Activated naive CD4-positive, alpha-beta T cell treated with anti-CD3 and anti-CD28 coated beads, Interleukin-2, amount 10 ng/mL, durations not matched to agents 7 days and 5 days (primary cell): Measurements from ENCODE around the gene ZSCAN9.

ENCODE experiments used
- CTCF ChIA-PET: fragments of 350-600 bp; sonication (Branson Sonifier 250); formaldehyde crosslinking; loops from one replicate; lab custom pipeline; 2021; ENCODE audit warnings: antibody characterized with exemption; lab: Charles Lee
- DNase-seq: peaks from one replicate; pipeline ENCODE4 v3.0.0-alpha.2; 2020
- H3K27ac Mint-ChIP-seq: one replicate; pipeline ENCODE4 v1.8.0; 2021; ENCODE audit warnings: mild to moderate bottlenecking, moderate library complexity, mixed read lengths
- H3K27me3 Mint-ChIP-seq: one replicate; pipeline ENCODE4 v1.8.0; 2021; ENCODE audit warnings: mild to moderate bottlenecking, mixed read lengths
- H3K36me3 Mint-ChIP-seq: one replicate; pipeline ENCODE4 v1.8.0; 2021; ENCODE audit warnings: mixed read lengths
- H3K4me1 Mint-ChIP-seq: one replicate; pipeline ENCODE4 v1.8.0; 2021; ENCODE audit warnings: mixed read lengths
- H3K4me3 Mint-ChIP-seq: one replicate; pipeline ENCODE4 v1.8.0; 2021; ENCODE audit warnings: mild to moderate bottlenecking, moderate library complexity, mixed read lengths
- H3K9me3 Mint-ChIP-seq: one replicate; pipeline ENCODE4 v1.8.0; 2021; ENCODE audit warnings: mixed read lengths

The ZSCAN9 gene

GRCh38 chr6:28212510-28213212 is 12.4 kb upstream of the ZSCAN9 start:
- H3K27ac Mint-ChIP-seq = no peak overlapping the region
- CTCF ChIA-PET = no interaction called here
- peaks cover 91% of the 10 kb centered on the region for H3K27me3 Mint-ChIP-seq
- no peaks in the 10 kb centered on the region for H3K9me3 Mint-ChIP-seq
- DNase-seq = no peak
- H3K4me3 Mint-ChIP-seq = peak overlapping the region; percentile 36
- H3K36me3 Mint-ChIP-seq = peaks cover 2% of the 10 kb centered on the region
- H3K4me1 Mint-ChIP-seq = peaks cover 33% of the 10 kb centered on the region

DNA sequence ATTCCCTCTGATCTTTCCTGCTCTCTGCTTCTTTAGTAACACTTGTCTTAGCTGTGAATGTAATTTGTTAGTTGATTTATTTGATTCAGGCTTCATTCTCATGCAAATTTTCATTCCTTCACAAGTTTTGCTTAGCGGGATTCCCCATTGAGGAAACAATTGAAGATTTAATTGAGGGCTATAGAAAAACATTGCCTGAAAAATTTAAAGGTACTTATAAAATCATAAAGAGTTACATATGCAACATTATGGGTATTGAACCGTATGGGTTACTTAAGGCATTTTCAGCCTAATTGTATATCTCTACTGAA is 11.9 kb upstream of the ZSCAN9 start:
- Mint-ChIP-seq H3K36me3 (peaks cover 2% of the 10 kb centered on the region), H3K9me3 (no peaks in the 10 kb centered on the region), H3K4me1 (peaks cover 28% of the 10 kb centered on the region), H3K27ac (no peak overlapping the region), H3K4me3 (no peak overlapping the region), H3K27me3 (peaks cover 91% of the 10 kb centered on the region)
- no peak for DNase-seq
- CTCF ChIA-PET = no interaction called here

DNA sequence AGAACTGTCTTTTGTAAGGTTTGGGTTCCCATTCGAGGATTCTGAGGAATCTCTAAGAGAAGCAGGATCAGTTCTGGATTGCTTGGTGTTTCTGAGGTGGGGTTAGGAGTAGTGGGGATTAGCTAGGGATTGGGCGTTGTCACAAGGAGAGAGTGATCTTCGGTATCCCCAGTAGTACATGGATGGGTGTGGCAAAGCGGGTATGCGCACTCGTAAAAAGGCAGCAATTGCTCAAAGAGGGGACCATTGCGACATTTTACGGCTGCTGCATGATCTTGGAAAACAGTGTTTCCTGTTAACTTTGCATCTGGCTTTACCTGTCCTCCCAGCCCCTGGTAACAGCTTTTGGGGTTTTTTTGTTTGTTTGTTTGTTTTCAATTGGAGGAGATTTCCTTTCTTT is 9.7 kb upstream of the ZSCAN9 start:
- peaks cover 92% of the 10 kb centered on the region for H3K27me3 Mint-ChIP-seq
- DNase-seq = no peak
- CTCF ChIA-PET = no interaction called here
- H3K9me3 Mint-ChIP-seq = no peaks in the 10 kb centered on the region
- peaks cover 30% of the 10 kb centered on the region for H3K4me1 Mint-ChIP-seq
- no peak overlapping the region for H3K27ac Mint-ChIP-seq
- peaks cover 2% of the 10 kb centered on the region for H3K36me3 Mint-ChIP-seq
- no peak overlapping the region for H3K4me3 Mint-ChIP-seq

DNA sequence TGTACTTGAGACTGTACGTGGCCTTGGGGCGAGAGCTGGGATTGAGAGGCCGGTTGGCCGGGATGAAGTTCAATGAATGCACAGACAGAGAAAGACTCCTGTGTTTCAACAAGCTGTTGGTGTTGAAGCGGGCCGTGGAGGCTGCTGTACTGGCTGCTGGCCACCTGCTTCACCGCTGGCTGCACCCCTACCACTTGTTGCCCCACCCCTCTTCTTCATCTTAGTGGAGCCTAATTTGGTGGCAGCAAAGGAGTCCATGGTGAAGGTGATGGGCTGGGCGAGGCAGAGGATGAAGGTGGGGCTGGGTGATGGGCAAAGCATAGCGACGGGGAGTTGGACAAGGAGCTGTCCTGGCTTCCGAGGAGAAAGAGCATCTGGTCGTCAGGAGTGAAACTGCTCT is 7.2 kb upstream of the ZSCAN9 start:
- Mint-ChIP-seq H3K36me3 (no peaks in the 10 kb centered on the region), H3K27me3 (peaks cover 89% of the 10 kb centered on the region), H3K4me3 (peak overlapping the region; percentile 12), H3K27ac (no peak overlapping the region), H3K9me3 (no peaks in the 10 kb centered on the region), H3K4me1 (peaks cover 15% of the 10 kb centered on the region)
- CTCF ChIA-PET = interaction anchor here (1.6 kb wide), 1 partner anchor 138 kb away, joined by 5 read pairs; no protein-coding TSS in a partner anchor
- no peak for DNase-seq

- H3K27ac Mint-ChIP-seq = no peak overlapping the region
- peaks cover 89% of the 10 kb centered on the region for H3K27me3 Mint-ChIP-seq
- H3K9me3 Mint-ChIP-seq = no peaks in the 10 kb centered on the region
- H3K36me3 Mint-ChIP-seq = no peaks in the 10 kb centered on the region
- peak; percentile 36 for DNase-seq
- CTCF ChIA-PET = interaction anchor here (1.6 kb wide), 1 partner anchor 138 kb away, joined by 5 read pairs; no protein-coding TSS in a partner anchor
- peaks cover 12% of the 10 kb centered on the region for H3K4me1 Mint-ChIP-seq
- H3K4me3 Mint-ChIP-seq = peak overlapping the region; percentile 69
Observed at GRCh38 chr6:28218312-28219248, 6.5 kb upstream of the ZSCAN9 start.

DNA sequence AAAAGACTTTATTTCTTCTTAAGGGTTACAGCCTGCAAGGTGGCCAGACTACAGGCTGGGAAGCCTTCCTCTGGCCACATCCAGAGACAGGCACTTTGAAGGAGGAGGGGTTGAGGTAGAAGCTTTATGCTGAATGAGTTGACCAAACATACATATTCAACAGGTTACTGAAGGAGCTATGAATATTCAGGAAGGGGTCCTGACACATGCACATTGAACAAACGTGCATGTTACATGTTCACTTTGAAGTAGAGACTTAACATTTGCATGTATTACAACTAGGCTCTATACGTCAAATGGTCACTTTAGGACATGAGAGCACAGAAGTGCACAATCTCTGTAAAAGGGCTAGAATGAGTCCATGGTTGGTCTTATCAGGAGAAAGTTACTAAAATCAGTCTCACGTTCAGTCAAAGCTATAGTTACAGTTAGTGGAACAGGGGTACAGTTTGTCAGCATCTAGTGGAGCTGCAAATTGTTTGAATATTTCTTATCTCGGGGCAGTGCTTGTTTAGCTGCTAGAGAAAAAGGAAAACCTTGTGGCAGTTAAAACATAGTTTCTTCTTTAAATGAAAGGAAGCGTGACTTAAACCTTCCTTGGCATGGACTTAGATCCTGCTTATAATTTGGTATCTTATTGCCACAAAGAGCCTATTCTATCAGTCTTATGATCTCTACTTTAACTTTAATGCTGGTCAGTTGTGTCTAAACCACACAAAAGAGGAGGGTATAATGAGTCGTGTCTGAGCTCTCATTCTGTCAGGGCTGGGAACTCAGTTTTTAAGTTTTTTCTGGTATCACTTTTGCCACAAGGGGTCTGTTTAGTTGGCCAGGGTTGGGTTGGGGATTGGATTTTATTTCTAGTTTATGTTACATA is 4.6 kb upstream of the ZSCAN9 start:
- CTCF ChIA-PET = no interaction called here
- Mint-ChIP-seq H3K9me3 (no peaks in the 10 kb centered on the region), H3K4me3 (no peak overlapping the region), H3K27ac (no peak overlapping the region), H3K36me3 (peaks cover 3% of the 10 kb centered on the region), H3K27me3 (peaks cover 89% of the 10 kb centered on the region), H3K4me1 (peaks cover 17% of the 10 kb centered on the region)
- DNase-seq = no peak

- peaks cover 42% of the 10 kb centered on the region for H3K4me1 Mint-ChIP-seq
- no peaks in the 10 kb centered on the region for H3K9me3 Mint-ChIP-seq
- peak overlapping the region; percentile 80 for H3K4me3 Mint-ChIP-seq
- H3K36me3 Mint-ChIP-seq = peaks cover 11% of the 10 kb centered on the region
- CTCF ChIA-PET = no interaction called here
- peaks cover 55% of the 10 kb centered on the region for H3K27me3 Mint-ChIP-seq
- H3K27ac Mint-ChIP-seq = peak overlapping the region; percentile 34
- DNase-seq = no peak
Observed at GRCh38 chr6:28224131-28225055, 682 bp upstream of the ZSCAN9 start.

- Mint-ChIP-seq H3K4me3 (no peak overlapping the region), H3K9me3 (no peaks in the 10 kb centered on the region), H3K4me1 (peaks cover 42% of the 10 kb centered on the region), H3K36me3 (peaks cover 18% of the 10 kb centered on the region), H3K27ac (no peak overlapping the region), H3K27me3 (peaks cover 37% of the 10 kb centered on the region)
- CTCF ChIA-PET = interaction anchor here (1.4 kb wide), 1 partner anchor 130 kb away, joined by 3 read pairs; no protein-coding TSS in a partner anchor
- no peak for DNase-seq
Observed at GRCh38 chr6:28226460-28226859, 1.4 kb downstream of the ZSCAN9 start.

GRCh38 chr6:28232785-28233184 is 7.7 kb downstream of the ZSCAN9 start:
- Mint-ChIP-seq H3K27me3 (peaks cover 19% of the 10 kb centered on the region), H3K27ac (no peak overlapping the region)
- CTCF ChIA-PET = no interaction called here

GRCh38 chr6:28235912-28236452 is 10.9 kb downstream of the ZSCAN9 start:
- peaks cover 12% of the 10 kb centered on the region for H3K9me3 Mint-ChIP-seq
- H3K27ac Mint-ChIP-seq = no peak overlapping the region
- H3K4me1 Mint-ChIP-seq = no peaks in the 10 kb centered on the region
- DNase-seq = no peak
- peaks cover 22% of the 10 kb centered on the region for H3K27me3 Mint-ChIP-seq
- H3K4me3 Mint-ChIP-seq = no peak overlapping the region
- CTCF ChIA-PET = no interaction called here
- H3K36me3 Mint-ChIP-seq = peaks cover 1% of the 10 kb centered on the region

More at GRCh38 chr6:28232785-28233184, 7.7 kb downstream of the ZSCAN9 start:
- Mint-ChIP-seq H3K9me3 (peaks cover 10% of the 10 kb centered on the region), H3K36me3 (peaks cover 12% of the 10 kb centered on the region), H3K4me3 (no peak overlapping the region), H3K4me1 (peaks cover 15% of the 10 kb centered on the region)
- no peak for DNase-seq

DNA sequence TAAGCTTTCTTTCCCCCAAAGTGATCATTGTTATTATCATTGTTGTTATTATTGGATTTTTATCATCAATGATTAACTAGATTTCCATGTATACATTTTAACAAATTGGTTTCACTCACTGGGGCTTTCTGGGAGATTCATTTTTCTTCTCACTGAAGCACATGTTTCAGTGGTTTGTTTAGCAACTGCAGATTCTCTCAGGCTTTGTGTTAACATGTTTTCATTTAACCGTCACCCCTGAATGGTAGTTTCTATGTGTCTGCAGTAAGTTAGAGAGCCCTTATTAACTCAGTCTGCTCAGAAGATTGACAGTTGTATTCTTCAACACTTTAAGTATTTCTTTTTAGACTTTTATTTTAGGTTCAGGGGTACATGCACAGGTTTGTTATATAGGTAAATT is 14.6 kb downstream of the ZSCAN9 start:
- Mint-ChIP-seq H3K9me3 (peaks cover 2% of the 10 kb centered on the region), H3K27ac (no peak overlapping the region), H3K4me3 (no peak overlapping the region), H3K27me3 (peaks cover 11% of the 10 kb centered on the region), H3K4me1 (no peaks in the 10 kb centered on the region), H3K36me3 (peaks cover 12% of the 10 kb centered on the region)
- DNase-seq = no peak
- CTCF ChIA-PET = no interaction called here

DNA sequence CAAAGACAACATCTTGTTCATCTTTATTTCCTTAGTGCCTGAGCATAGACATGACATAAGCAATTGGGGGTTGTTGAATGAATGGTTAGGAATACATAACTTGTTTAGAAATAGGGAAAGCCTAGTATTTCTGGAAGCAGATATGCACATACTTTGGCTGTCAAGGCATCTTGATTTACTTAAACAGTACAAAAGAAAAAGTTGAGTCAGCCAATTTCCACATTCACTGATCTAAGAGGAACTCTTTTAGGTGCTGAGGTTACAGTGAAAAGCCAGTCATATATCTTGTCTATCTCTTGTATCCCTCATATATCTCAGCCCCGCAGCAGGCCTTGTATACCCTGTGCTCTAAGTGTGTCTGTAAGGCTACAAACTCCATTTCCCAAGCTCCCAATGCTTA is 15.4 kb downstream of the ZSCAN9 start:
- H3K9me3 Mint-ChIP-seq = peaks cover 2% of the 10 kb centered on the region
- no peak overlapping the region for H3K27ac Mint-ChIP-seq
- peaks cover 10% of the 10 kb centered on the region for H3K27me3 Mint-ChIP-seq
- peaks cover 19% of the 10 kb centered on the region for H3K36me3 Mint-ChIP-seq
- H3K4me3 Mint-ChIP-seq = no peak overlapping the region
- DNase-seq = no peak
- no peaks in the 10 kb centered on the region for H3K4me1 Mint-ChIP-seq
- CTCF ChIA-PET = no interaction called here

- Mint-ChIP-seq H3K27ac (no peak overlapping the region), H3K9me3 (no peaks in the 10 kb centered on the region), H3K4me1 (peaks cover 6% of the 10 kb centered on the region), H3K27me3 (no peaks in the 10 kb centered on the region), H3K36me3 (peaks cover 50% of the 10 kb centered on the region), H3K4me3 (no peak overlapping the region)
- no peak for DNase-seq
- CTCF ChIA-PET = no interaction called here
Observed at GRCh38 chr6:28243946-28244345, 18.9 kb downstream of the ZSCAN9 start.
